ENCODE data around the gene AK4.
"Not testable (repeated sequence)": the region's sequence is repeated elsewhere in the genome, so short reads cannot be mapped to it uniquely, and the experiment has no call there.

Gene AK4

GRCh38 chr1:65148178-65148547, at the start of gene AK4:
Gene AK4 (plus strand): TSS chr1:65148203. CDS start chr1:65148408, 205 bp downstream.
- DNase-seq, result not testable (repeated sequence)

GRCh38 chr1:65103807-65104206, 44.2 kb upstream of the AK4 start:
- no peak for DNase-seq

GRCh38 chr1:65104854-65105534, 43.0 kb upstream of the AK4 start:
- DNase-seq, result no peak

DNA sequence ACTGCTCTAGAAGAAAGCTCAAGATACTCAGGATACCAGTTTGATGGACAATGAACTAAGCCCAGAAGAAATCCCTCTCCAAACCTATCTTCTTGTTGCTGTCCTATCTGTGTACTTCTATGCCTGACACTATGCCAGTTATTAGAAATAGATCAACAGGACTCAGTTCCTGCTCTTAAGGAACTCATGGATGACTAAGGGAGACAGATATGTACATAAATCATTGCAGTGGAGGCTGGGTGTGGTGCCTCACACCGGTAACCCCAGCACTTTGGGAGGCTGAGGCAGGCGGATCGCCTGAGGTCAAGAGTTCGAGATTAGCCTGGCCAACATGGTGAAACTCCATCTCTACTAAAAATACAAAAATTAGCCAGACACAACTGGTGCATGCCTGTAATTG, 42.4 kb upstream of the AK4 start:
- DNase-seq, result no peak

GRCh38 chr1:65108025-65108642, 39.9 kb upstream of the AK4 start:
- DNase-seq, result no peak

GRCh38 chr1:65109487-65109886, 38.5 kb upstream of the AK4 start:
- no peak for DNase-seq

- no peak for DNase-seq
These were observed 35.2 kb upstream of the AK4 start for GRCh38 chr1:65112811-65113210.

GRCh38 chr1:65113298-65113697, 34.7 kb upstream of the AK4 start:
- no peak for DNase-seq

DNA sequence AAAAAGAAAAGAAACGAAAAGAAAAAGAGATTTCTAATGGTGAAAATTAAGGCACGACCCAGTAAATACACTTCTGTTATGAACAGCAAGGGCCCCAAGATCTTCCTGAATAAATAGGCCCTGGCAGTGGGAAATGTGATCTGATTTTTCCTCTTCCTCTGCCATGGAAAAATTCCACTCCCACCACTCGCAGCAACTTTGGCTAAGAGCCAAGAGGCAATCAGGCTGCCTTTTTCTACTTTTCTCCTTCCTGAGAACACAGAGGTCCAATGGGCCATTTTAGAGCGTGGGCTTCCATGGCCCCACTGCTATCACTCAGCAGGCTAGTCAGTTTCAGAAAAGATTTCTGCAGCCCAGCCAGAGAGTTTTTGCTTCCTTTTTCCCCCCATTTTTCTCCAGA, 33.7 kb upstream of the AK4 start:
- DNase-seq, result no peak

DNA sequence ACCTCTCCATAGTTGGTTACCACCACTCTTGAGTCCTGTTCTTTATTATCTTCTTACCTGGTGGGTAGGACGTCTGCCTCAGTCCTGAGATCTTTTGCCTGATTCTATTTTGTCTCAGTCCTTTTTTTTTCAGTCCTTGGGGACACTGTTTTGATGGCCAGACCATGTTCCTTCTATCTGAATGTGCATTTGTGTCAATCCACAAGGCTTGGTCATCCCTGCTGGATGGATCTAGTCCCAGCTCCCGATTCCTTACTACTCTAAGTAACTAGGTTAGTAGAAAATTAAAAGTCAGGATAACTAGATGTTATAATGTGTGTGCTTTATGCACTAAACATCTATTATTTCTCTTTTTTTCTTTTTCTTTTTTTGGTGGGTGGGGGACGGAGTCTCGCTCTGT, 28.1 kb upstream of the AK4 start:
- no peak for DNase-seq

DNA sequence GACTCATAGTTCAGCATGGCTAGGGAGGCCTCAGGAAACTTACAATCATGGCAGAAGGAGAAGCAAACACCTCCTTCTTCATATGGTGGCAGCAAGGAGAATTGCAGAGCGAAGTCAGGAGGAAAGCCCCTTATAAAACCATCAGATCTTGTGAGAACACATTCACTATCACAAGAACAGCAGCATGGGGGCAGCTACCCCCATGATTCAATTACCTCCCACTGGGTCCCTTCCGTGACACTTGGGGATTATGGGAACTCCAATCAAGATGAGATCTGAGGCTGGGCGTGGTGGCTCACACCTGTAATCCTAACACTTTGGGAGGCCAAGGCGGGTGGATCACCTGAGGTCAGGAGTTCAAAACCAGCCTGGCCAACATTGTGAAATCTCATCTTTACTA, 18.9 kb upstream of the AK4 start:
- not testable (repeated sequence) for DNase-seq

DNA sequence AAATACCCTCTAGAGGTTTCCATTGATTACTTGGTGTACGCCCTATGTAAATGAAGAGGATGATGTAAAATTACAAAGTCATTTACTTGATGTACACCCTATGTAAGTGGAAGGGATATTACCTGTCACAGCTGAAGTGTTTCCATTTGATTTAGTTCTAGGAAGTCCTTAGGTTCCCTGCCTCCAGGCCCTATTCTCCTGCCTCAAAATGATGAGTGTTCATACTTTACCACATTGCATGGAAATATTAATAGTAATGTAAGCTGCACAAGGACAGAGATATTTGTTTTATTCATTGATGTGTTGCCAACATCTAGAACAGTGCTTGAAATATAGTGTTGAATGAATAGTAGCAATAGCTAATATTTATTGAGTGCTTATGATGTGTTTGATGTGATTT, 9.5 kb upstream of the AK4 start:
- DNase-seq, result no peak

DNA sequence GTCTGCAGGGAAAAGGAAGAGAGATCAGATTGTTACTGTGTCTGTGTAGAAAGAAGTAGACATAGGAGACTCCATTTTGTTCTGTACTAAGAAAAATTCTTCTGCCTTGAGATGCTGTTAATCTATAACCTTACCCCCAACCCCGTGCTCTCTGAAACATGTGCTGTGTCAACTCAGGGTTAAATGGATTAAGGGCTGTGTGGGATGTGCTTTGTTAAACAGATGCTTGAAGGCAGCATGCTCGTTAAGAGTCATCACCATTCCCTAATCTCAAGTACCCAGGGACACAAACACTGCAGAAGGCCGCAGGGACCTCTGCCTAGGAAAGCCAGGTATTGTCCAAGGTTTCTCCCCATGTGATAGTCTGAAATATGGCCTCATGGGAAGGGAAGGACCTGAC, 8.2 kb upstream of the AK4 start:
- DNase-seq, result not testable (repeated sequence)

GRCh38 chr1:65141394-65141793, 6.6 kb upstream of the AK4 start:
- DNase-seq, result no peak

- no peak for DNase-seq
These were observed 6.1 kb upstream of the AK4 start for GRCh38 chr1:65141918-65142317.

DNA sequence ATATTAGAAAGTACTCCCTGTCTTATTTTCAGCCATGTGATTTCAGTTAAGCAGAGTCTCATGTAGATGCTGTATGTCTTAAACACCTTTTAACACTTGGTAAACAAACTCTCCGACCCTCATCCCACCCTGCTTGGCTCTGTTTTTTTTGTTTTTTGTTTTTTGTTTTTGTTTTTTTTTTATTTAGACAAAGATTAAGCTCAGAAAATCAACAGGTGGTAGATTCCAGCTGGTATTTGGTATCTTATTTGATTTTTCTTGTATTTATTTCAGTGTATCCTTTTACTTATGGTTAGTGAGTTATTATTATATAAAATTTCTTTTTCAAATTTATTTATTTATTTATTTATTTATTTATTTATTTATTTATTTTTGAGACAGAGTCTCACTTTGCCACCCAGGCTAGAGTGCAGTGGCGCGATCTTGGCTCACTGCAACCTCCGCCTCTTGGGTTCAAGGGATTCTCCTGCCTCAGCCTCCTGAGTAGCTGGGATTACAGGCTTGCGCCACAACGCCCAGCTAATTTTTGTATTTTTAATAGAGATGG, 4.8 kb upstream of the AK4 start:
- DNase-seq, result not testable (repeated sequence)

DNA sequence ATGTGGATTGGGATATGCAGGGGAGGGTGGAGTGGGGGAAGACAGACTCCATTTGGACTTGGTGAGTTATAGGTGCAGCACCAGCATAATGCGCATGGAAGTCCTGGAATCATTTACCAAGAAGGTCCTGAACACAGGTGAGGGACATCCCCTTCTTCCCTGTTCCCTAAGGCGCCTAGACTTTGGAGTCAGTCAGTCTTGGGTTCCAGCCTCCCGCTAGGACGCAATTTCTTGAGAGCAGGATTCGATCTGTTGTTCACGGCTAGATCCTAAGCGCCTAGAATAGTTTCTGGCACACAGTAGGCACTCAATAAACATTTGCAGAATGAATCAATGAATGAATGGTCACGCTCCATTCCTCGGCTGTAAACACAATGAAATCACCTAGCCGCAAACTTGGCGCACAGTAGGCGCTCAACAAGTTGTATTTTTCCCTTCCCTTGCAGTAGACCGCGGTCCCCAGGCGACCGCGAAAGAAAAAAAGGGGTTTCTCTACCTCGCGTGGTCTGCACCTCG, 1.0 kb upstream of the AK4 start:
- DNase-seq, result no peak

GRCh38 chr1:65147424-65148177, 402 bp upstream of the AK4 start:
- DNase-seq, result no peak

- peak; percentile 19 for DNase-seq
These were observed 746 bp downstream of the AK4 start for GRCh38 chr1:65148548-65149350.

DNA sequence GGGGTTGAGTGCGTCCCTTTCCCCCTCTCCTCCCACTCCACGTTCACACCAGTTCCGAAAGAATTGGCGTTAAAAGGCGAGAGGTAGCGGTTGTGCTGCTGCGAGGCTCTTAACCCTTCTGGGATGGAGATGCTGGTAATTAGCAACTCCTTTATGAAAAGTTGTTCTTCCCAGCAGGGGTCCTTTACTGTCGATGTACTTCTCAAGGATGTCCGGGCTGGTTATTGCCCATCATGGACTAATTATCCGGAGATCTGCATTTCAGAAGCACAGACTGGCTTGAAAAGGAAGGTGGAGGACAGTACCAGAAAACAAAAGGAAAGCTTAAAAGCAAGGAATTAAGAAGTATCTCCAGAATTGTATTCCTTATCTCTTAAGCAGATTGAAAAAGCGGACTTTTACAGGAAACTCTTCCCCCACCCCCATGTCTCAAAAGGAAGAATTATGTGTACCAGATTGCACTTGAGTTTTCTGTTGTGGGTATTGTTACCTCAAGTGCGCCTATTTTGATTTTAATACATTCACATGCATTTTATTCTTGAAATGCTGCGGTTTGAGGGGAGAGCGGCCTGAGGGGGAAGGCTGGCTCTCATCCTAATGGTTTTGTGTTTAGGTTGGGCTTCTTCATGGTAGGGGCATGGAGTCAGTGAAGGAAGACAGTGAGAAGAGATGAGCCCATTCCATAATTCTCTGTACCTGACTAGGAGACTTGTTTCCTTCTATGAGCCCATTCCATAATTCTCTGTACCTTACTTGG, 1.5 kb downstream of the AK4 start:
- DNase-seq, result no peak

DNA sequence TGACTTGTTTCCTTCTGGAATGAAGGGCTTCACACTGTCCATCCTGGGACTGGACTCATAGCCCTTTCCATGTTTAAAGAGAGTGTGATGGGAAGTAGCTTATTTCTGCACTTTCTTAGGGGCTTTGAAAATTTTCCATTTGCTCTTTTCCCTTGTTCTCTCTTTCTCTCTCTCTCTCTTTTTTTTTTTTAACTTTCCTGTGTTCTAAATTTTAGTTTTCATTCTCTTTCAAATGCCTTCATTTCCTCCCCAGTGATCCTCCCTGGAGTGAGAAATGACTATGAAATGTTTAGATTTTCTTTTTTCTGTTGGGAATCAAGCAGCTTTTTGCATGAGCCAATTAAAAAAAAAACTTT, 2.1 kb downstream of the AK4 start:
- no peak for DNase-seq

DNA sequence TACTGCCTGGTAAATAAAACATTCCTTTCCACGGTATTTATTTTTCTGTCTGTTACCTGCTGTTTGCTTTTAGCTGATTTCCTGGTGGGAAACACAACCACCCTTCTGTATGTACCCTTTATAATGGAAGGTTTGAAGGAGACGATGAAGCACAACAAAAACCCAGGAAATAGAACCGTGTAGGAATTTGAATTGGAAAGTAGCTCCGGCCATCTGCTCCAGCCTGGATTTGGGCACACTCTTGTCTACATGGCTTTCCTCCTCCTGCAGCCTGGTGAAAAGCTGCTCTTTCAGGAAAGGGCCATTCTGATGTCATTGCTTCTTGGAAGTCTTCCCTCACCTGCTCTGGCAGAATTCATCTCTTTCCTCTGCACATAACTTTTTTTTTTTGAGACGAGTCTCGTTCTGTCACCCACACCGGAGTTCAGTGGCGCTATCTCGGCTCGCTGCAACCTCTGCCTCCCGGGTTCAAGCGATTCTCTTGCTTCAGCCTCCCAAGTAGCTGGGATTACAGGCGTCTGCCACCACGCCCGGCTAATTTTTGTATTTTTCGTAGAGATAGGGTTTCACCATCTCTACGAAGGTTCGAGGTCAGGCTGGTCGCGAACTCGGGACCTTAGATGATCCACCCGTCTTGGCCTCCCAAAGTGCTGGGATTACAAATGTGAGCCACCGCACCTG, 2.7 kb downstream of the AK4 start:
- no peak for DNase-seq

Data from CD4-positive, alpha-beta T cell treated with Interleukin-15 for 1 hour (primary cell).